Vagina (tissue), 2 donors: ENCODE results near the gene CCDC92B. TPM values are rescaled to one million over a fixed set of nuclear protein-coding genes. Genes with fewer than 3 reads are reported as not detected.

ENCODE experiments used
- DNase-seq, 2 donors: peaks; one replicate each; pipeline ENCODE4 v3.0.0-alpha.2; 2017; ENCODE audit errors: extremely low spot score in 2 of 2
- H3K27ac ChIP-seq: fragments of 200-600 bp; sonication (generic); one replicate; pipeline ENCODE4 v1.5.1; 2019
- H3K27me3 ChIP-seq: fragments of 200-600 bp; sonication (generic); one replicate; pipeline ENCODE4 v1.5.1; 2019
- H3K36me3 ChIP-seq, 2 donors: fragments of 200-600 bp; sonication (generic); one replicate each; pipeline ENCODE4 v1.5.1; 2017 to 2019
- H3K4me1 ChIP-seq: fragments of 200-600 bp; sonication (generic); one replicate; pipeline ENCODE4 v1.5.1; 2019
- H3K4me3 ChIP-seq, 2 donors: fragments of 200-600 bp; sonication (generic); 1 replicate in 1 of 2; 2 replicates in 1 of 2; pipeline ENCODE4 v1.5.1; 2016 to 2019
- H3K9me3 ChIP-seq: fragments of 200-600 bp; sonication (generic); one replicate; pipeline ENCODE4 v1.5.1; 2019
- CTCF ChIP-seq, 3 experiments: fragments of 450-650 bp in 2 of 3; fragments of 200-600 bp in 1 of 3; sonication (generic) in 1 of 3; IDR thresholded peaks; one replicate each; pipeline ENCODE4 v1.5.1; 2017 to 2019; ENCODE audit warnings: antibody characterized with exemption in 3 of 3, mild to moderate bottlenecking in 2 of 3, moderate library complexity in 2 of 3
- POLR2A ChIP-seq, 2 donors: fragments of 450-650 bp; IDR thresholded peaks; one replicate each; pipeline ENCODE4 v1.6.1; 2017; ENCODE audit warnings: antibody characterized with exemption in 2 of 2, mild to moderate bottlenecking in 2 of 2, moderate library complexity in 2 of 2
- POLR2AphosphoS5 ChIP-seq, 2 donors: sonication (generic); formaldehyde crosslinking; IDR thresholded peaks; one replicate each; pipeline ENCODE4 v1.9.0; 2017; ENCODE audit warnings: antibody characterized with exemption in 2 of 2, mild to moderate bottlenecking in 2 of 2, low read depth in 1 of 2; ENCODE audit not compliant: insufficient read depth in 1 of 2
- intact Hi-C: fragments of 100-400 bp; cut with DNase I; formaldehyde crosslinking; loops from one replicate; pipeline ENCODE4 v1.15.1; 2023
- total RNA-seq: library from RNA; depleted of rRNA; stranded (reverse); fragments of >200 nt; gene quantifications from one replicate; pipeline ENCODE4 v1.2.3, GENCODE V29; 2016

Gene CCDC92B
- 0.25 TPM for total RNA-seq

DNA sequence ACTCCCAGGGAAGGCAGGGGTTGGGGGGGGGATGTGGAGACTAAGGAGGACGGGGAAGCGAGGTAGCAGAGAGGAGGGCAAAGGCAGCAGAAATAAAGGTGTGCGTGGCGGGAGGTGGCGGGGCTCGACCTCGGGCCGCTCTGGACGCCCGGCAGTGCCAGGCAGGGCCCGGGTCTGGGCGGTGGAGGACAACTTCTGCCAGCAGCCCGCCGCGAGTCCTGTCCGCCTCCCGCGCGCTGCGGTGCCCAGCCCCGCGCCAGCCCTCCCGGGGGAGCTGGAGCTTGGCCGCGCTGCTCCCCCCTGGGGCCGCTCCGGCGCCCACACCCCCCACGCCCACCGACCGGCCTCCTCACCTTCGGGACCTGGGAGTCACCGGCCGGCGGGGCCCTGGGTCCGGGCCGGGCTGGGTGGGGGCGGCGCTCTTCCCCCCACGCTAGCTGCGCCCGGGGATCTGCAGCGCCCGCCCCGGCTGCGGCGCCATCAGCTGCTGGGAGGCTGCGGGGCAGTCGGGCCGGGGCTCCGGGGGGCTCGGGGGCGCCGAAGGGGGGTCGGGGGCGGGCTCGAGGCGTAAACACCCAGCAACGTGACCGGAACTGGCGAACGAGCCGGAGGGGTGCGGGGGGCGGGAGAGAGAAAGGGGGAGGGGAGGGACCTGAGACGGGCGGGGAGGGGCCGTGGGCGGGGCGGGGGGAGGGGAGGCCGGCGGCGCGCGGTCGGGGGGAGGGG is at the start of gene CCDC92B:
CCDC92B (minus strand) TSS at position 595 of the 726 bp plus-strand sequence. CDS start 14,507 bp downstream, outside the sequence.
- Histone ChIP-seq H3K9me3 (no peaks in the 10 kb centered on the region), H3K36me3 (no peaks in the 10 kb centered on the region), H3K27ac (no peak within 1 kb of the TSS), H3K27me3 (no peaks in the 10 kb centered on the region), H3K4me1 (peaks cover 5% of the 10 kb centered on the region), H3K4me3 (no peak within 1 kb of the TSS)
- TF ChIP-seq CTCF (IDR thresholded peaks at IDR 0.05) (no peak), POLR2A (IDR thresholded peaks at IDR 0.05) (no peak), POLR2AphosphoS5 (IDR thresholded peaks at IDR 0.05; ENCODE audit: insufficient read depth in 1 of 2, low read depth in 1 of 2) (no peak)
- intact Hi-C loops: no loop called here
- DNase-seq: no peak

GRCh38 chr17:2798678-2799077 is 49.2 kb upstream of the CCDC92B start:
- TF ChIP-seq POLR2A (IDR thresholded peaks at IDR 0.05) (no peak), CTCF (IDR thresholded peaks at IDR 0.05) (no peak), POLR2AphosphoS5 (IDR thresholded peaks at IDR 0.05; ENCODE audit: insufficient read depth in 1 of 2, low read depth in 1 of 2) (no peak)
- no peaks in the 10 kb centered on the region for H3K36me3 ChIP-seq
- H3K9me3 ChIP-seq: no peaks in the 10 kb centered on the region
- intact Hi-C loops: no loop called here
- no peak for DNase-seq
- H3K4me3 ChIP-seq: no peak overlapping the region
- no peaks in the 10 kb centered on the region for H3K4me1 ChIP-seq
- no peak overlapping the region for H3K27ac ChIP-seq
- no peaks in the 10 kb centered on the region for H3K27me3 ChIP-seq

- Histone ChIP-seq H3K27ac (no peak overlapping the region), H3K27me3 (no peaks in the 10 kb centered on the region), H3K9me3 (no peaks in the 10 kb centered on the region), H3K4me3 (no peak overlapping the region), H3K36me3 (no peaks in the 10 kb centered on the region), H3K4me1 (no peaks in the 10 kb centered on the region)
- TF ChIP-seq POLR2A (IDR thresholded peaks at IDR 0.05) (no peak), CTCF (IDR thresholded peaks at IDR 0.05) (no peak), POLR2AphosphoS5 (IDR thresholded peaks at IDR 0.05; ENCODE audit: insufficient read depth in 1 of 2, low read depth in 1 of 2) (no peak)
- intact Hi-C loops: no loop called here
- no peak for DNase-seq
Observed at GRCh38 chr17:2798188-2798587, 48.7 kb upstream of the CCDC92B start.

GRCh38 chr17:2797637-2798036 is 48.2 kb upstream of the CCDC92B start:
- Histone ChIP-seq H3K4me1 (no peaks in the 10 kb centered on the region), H3K27me3 (no peaks in the 10 kb centered on the region), H3K9me3 (no peaks in the 10 kb centered on the region), H3K27ac (no peak overlapping the region), H3K4me3 (no peak overlapping the region), H3K36me3 (no peaks in the 10 kb centered on the region)
- TF ChIP-seq POLR2A (IDR thresholded peaks at IDR 0.05) (no peak), CTCF (IDR thresholded peaks at IDR 0.05) (no peak), POLR2AphosphoS5 (IDR thresholded peaks at IDR 0.05; ENCODE audit: insufficient read depth in 1 of 2, low read depth in 1 of 2) (no peak)
- DNase-seq: no peak
- intact Hi-C loops: no loop called here

GRCh38 chr17:2797226-2797625 is 47.8 kb upstream of the CCDC92B start:
- intact Hi-C loops: no loop called here
- no peak overlapping the region for H3K4me3 ChIP-seq

More at GRCh38 chr17:2797226-2797625, 47.8 kb upstream of the CCDC92B start:
- Histone ChIP-seq H3K4me1 (no peaks in the 10 kb centered on the region), H3K27ac (no peak overlapping the region), H3K36me3 (no peaks in the 10 kb centered on the region), H3K27me3 (no peaks in the 10 kb centered on the region), H3K9me3 (no peaks in the 10 kb centered on the region)
- TF ChIP-seq CTCF (IDR thresholded peaks at IDR 0.05) (no peak), POLR2AphosphoS5 (IDR thresholded peaks at IDR 0.05; ENCODE audit: insufficient read depth in 1 of 2, low read depth in 1 of 2) (no peak), POLR2A (IDR thresholded peaks at IDR 0.05) (no peak)
- no peak for DNase-seq
